GM19452 (cell line): ENCODE data around the gene PPL.

Experiments used
- ATAC-seq: cut with Tn5 transposase; IDR thresholded peaks from one replicate; pipeline ENCODE4 v1.9.1; 2021; ENCODE audit not compliant: unreplicated experiment

PPL gene

GRCh38 chr16:4836727-4837126 lies 100.2 kb downstream of the PPL start:
- no peak for ATAC-seq

- no peak for ATAC-seq
These were observed 103.4 kb downstream of the PPL start for GRCh38 chr16:4833584-4833983.

- no peak for ATAC-seq
These were observed 104.1 kb downstream of the PPL start for GRCh38 chr16:4832698-4833343.
